Neuron (in vitro differentiated cells): ENCODE results near the gene FAM72C.
"Not testable (repeated sequence)": the region's sequence is repeated elsewhere in the genome, so short reads cannot be mapped to it uniquely, and the experiment has no call there.

ENCODE experiments used
- H2AFZ ChIP-seq: one replicate; pipeline ENCODE4 v1.6.1; 2013; ENCODE audit warnings: low read depth, mild to moderate bottlenecking, inconsistent platforms, low read length, moderate library complexity
- H3K27me3 ChIP-seq: one replicate; pipeline ENCODE4 v1.6.1; 2013; ENCODE audit warnings: low read length; ENCODE audit not compliant: insufficient read depth
- H3K36me3 ChIP-seq: one replicate; pipeline ENCODE4 v1.6.1; 2013; ENCODE audit warnings: low read length; ENCODE audit not compliant: insufficient read depth
- H3K4me1 ChIP-seq: one replicate; pipeline ENCODE4 v1.6.1; 2013; ENCODE audit warnings: low read length; ENCODE audit not compliant: insufficient read depth
- H3K4me3 ChIP-seq: 2 replicates; pipeline ENCODE4 v1.5.1; 2013; ENCODE audit warnings: mild to moderate bottlenecking, low read length, moderate library complexity
- H3K9me3 ChIP-seq: one replicate; pipeline ENCODE4 v1.6.1; 2013; ENCODE audit warnings: low read length

The FAM72C gene

DNA sequence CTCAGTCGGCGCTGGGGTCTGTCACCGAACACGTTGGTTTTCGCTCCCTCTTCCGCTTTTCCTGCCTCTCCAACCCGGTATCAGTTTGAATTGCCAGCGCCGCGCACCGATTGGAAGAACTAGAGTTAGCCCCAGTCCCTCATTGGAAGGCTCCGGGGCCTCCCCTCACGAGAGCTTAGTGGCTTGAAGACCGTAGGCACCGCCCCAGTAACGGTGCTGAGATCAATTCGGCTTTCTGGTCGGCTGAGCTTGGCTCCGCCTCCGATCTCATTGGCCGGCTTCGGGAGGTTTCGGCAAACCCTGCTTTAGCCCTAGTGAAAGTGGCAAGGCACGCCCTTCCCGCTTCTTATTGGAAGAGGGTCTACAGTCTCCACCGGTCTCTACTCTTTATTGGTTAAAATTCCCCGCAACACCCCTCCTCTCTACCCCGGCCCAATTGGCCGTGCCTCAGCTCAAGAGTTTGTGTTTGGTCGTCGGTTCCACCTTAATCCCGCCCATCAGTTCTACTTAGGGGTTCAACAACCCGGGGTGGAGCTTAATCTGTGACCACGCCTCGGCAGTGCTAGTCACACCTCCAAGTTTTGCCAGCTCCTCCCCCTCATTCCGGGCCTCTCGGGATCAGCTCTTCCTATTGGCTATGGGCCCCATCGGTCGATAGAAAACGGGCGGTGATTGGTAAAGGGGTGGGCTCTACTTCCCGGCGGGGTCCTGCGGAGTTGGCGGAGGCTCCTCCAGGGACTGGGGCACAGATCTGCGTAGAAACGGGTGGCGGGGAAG is at the start of gene FAM72C:
FAM72C (minus strand) TSS at position 63 of the 777 bp plus-strand sequence. CDS start 845 bp downstream, outside the sequence.
- not testable (repeated sequence) for H3K27me3 ChIP-seq, H3K9me3 ChIP-seq, H3K4me1 ChIP-seq, H3K36me3 ChIP-seq, H2AFZ ChIP-seq, H3K4me3 ChIP-seq

- not testable (repeated sequence) for H3K27me3 ChIP-seq, H3K4me3 ChIP-seq, H3K4me1 ChIP-seq, H2AFZ ChIP-seq, H3K36me3 ChIP-seq, H3K9me3 ChIP-seq
Measured at GRCh38 chr1:144020001-144020738, 48.4 kb upstream of the FAM72C start.

DNA sequence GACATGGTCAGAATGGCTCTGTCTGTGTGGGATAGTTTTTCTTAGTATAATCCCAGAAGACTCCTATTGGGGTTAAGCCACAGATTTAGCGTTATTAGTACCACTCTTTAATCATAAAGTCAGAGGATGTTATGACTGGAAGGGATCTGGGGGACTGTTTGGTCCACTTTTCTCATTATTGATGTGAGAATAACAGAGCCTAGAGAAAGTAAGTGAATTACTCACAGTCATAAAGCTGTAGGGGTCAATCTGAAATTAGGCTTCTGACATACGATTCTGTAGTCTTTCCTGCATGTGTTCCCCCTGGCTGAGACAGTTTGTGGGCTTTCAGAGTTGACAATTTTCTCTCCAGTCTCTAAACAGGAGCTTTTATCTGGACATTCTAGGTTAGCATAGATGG is 47.3 kb upstream of the FAM72C start:
- H3K36me3 ChIP-seq, H3K27me3 ChIP-seq, H3K9me3 ChIP-seq, H3K4me3 ChIP-seq, H3K4me1 ChIP-seq, H2AFZ ChIP-seq: not testable (repeated sequence)

GRCh38 chr1:144015180-144015966 is 43.6 kb upstream of the FAM72C start:
- H3K9me3 ChIP-seq, H3K36me3 ChIP-seq, H3K4me3 ChIP-seq, H2AFZ ChIP-seq, H3K4me1 ChIP-seq, H3K27me3 ChIP-seq: not testable (repeated sequence)

DNA sequence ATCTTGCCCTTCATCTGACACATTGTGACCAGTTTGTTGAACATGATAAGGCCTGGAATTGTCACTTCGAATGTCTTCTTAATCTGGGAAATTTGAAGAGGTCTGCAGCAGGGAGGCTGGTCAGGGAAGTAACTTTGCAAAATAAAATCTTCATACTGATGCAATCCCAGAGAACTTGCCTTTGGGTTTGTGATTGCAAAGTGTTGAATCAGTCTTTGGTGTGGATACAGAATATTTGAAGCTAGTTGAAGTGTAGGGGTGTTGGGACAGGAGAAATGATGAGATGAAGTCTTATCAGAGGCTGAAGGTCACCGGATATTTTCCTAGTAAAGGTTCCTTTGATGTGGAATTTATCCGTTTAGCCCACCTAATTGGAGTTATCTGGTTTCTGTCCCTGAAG is 42.7 kb upstream of the FAM72C start:
- not testable (repeated sequence) for H3K9me3 ChIP-seq, H3K36me3 ChIP-seq, H2AFZ ChIP-seq, H3K4me3 ChIP-seq, H3K27me3 ChIP-seq, H3K4me1 ChIP-seq

- not testable (repeated sequence) for H3K4me3 ChIP-seq
Measured at GRCh38 chr1:144014121-144014520, 42.3 kb upstream of the FAM72C start.

GRCh38 chr1:144012168-144012733 is 40.5 kb upstream of the FAM72C start:
- H2AFZ ChIP-seq, H3K27me3 ChIP-seq, H3K4me1 ChIP-seq, H3K4me3 ChIP-seq, H3K36me3 ChIP-seq, H3K9me3 ChIP-seq: not testable (repeated sequence)

More at GRCh38 chr1:144014121-144014520, 42.3 kb upstream of the FAM72C start:
- H3K9me3 ChIP-seq, H3K4me1 ChIP-seq, H3K36me3 ChIP-seq, H2AFZ ChIP-seq, H3K27me3 ChIP-seq: not testable (repeated sequence)

GRCh38 chr1:144009410-144009809 is 37.6 kb upstream of the FAM72C start:
- H2AFZ ChIP-seq: not testable (repeated sequence)

GRCh38 chr1:144004259-144004658 is 32.5 kb upstream of the FAM72C start:
- not testable (repeated sequence) for H3K4me3 ChIP-seq, H2AFZ ChIP-seq, H3K36me3 ChIP-seq, H3K9me3 ChIP-seq, H3K27me3 ChIP-seq, H3K4me1 ChIP-seq

More at GRCh38 chr1:144009410-144009809, 37.6 kb upstream of the FAM72C start:
- H3K27me3 ChIP-seq, H3K4me1 ChIP-seq, H3K36me3 ChIP-seq, H3K9me3 ChIP-seq, H3K4me3 ChIP-seq: not testable (repeated sequence)

DNA sequence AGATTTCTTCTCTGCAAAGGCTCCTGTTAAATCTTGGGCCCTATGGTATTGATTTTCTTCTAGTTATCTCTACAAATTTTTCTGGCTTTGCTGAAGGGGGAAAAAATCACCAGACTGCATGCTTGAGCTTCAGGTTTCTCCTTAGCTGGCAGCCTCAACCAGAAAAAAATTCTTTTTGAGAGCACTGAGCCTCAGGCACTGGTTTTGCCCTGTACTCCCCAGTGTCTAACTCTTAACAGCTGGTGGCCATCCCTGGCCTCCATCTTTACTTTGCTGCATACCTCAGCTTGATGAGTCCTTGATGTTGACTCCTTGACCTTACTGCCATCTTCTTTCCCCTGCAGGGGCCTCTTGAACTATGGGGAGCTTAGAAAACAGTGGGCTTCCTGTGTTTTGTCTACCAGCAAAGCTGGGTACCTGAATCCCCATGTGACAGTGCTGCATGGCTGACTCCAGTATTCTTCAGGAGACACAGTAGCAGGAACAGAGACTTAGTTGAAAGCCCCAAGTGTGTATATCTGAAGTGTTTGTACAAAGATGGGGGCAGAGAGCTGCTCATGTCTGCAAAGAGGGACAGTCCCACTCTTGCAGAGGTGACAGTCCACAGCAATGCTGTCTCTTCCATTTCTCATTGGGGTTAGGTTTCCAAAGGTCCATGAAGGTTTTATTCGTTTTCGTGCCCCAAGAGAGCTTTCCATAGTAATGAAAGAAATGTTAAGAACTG is 31.7 kb upstream of the FAM72C start:
- H3K36me3 ChIP-seq, H2AFZ ChIP-seq, H3K4me1 ChIP-seq, H3K4me3 ChIP-seq, H3K27me3 ChIP-seq, H3K9me3 ChIP-seq: not testable (repeated sequence)

GRCh38 chr1:144002141-144002881 is 30.5 kb upstream of the FAM72C start:
- not testable (repeated sequence) for H3K27me3 ChIP-seq, H2AFZ ChIP-seq, H3K9me3 ChIP-seq, H3K4me1 ChIP-seq, H3K36me3 ChIP-seq, H3K4me3 ChIP-seq

- not testable (repeated sequence) for H3K4me1 ChIP-seq, H2AFZ ChIP-seq, H3K27me3 ChIP-seq, H3K36me3 ChIP-seq, H3K4me3 ChIP-seq, H3K9me3 ChIP-seq
Measured at GRCh38 chr1:144001077-144001476, 29.3 kb upstream of the FAM72C start.
